Erythroblast (primary cell): ENCODE measurements around the gene COL6A5.

Experiments
- GATA1 ChIP-seq: IDR thresholded peaks from 2 replicates; pipeline ENCODE4 v1.6.1; 2011; ENCODE audit warnings: low read depth, mild to moderate bottlenecking, control low read depth, low read length, moderate library complexity
- POLR2A ChIP-seq: IDR thresholded peaks from 2 replicates; pipeline ENCODE4 v1.6.1; 2011; ENCODE audit warnings: mild to moderate bottlenecking, low read length

GRCh38 chr3:130341388-130341787 is 4.1 kb upstream of the COL6A5 start:
- TF ChIP-seq POLR2A (no peak), GATA1 (no peak)
